NCI-H1092 (cell line): ENCODE data around the gene ZNHIT2.

ENCODE experiments used
- DNase-seq: peaks from one replicate; lab custom pipeline; 2025; lab: John Stamatoyannopoulos, UW

The ZNHIT2 gene

DNA sequence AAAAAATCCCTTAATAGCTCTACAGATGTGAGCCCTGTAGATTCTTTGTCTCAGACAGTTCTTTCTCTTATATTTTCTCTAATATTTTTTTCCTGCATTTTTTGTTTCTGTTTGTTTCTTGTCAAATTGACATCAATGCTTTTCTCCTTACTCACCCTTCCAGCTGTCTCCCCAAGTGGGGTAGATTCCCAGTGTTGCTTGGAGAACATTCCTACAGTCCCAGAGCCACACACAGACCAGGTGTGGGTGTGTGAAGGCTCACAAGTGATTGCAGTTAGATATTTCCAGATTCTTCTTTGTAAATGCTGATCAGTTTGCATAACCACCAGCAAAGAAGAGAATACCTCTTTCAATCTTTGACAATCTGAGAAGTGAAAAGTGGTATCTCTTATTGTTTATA lies 14.0 kb downstream of the ZNHIT2 start:
- DNase-seq, result no peak

DNA sequence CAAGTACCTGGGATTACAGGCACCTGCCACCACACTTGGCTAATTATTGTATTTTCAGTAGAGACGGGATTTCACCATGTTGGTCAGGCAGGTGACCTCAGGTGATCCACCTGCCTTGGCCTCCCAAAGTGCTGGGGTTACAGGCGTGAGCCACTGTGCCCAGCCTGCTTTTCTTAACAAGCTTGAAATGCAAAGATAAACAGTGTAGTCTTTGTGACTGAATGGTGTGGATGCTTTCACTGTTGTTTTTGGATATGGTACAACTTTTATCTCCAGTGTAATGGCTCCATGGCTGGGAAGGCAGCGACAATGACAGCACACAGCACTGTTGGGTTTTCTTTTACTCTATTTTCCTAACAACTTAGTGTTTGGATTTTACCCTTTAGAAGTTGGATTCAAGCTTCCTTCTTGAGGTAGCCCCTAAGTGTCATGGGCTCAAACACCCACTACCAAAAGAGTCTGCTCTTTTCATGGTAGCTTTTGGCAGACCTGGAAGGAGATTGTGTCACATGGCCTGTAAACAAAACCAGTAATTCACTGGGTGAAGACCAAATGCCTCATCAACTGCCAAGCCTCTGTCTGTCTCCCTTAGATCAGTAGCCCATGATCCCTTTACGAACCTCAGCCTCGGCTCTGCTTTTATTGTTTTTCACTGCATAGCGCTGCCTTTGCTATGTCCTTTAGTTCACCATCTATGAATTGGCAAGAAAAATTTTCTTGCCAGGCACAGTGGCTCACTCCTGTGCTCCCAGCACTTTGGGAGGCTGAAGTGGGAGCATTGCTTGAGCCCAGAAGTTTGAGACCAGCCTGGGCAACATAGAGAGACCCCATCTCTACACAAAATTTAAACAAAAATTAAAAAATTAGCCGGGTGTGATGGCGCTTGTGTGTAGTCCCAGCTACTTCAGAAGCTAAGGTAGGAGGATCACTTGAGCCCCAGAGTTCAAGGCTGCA lies 15.1 kb downstream of the ZNHIT2 start:
- peak; percentile 69 for DNase-seq

- DNase-seq, result no peak
Measured at GRCh38 chr11:65100674-65101350, 16.7 kb downstream of the ZNHIT2 start.

DNA sequence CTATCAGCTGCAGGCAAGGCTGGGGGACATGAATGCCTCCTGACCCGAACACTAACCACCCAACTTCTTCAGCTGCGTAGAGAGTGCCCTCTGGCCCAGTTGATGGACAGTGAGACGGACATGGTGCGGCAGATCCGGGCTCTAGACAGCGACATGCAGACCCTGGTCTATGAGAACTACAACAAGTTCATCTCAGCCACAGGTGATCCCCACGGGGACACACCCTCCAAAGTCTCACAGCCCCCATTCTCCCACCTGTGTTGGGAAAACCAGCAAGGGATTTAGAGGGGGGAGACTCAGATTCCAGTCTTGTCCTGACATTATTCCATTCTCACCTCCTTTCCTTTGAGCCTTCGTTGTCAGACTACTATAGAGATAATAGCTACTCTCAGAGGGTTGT lies 20.6 kb downstream of the ZNHIT2 start:
- DNase-seq, result no peak

DNA sequence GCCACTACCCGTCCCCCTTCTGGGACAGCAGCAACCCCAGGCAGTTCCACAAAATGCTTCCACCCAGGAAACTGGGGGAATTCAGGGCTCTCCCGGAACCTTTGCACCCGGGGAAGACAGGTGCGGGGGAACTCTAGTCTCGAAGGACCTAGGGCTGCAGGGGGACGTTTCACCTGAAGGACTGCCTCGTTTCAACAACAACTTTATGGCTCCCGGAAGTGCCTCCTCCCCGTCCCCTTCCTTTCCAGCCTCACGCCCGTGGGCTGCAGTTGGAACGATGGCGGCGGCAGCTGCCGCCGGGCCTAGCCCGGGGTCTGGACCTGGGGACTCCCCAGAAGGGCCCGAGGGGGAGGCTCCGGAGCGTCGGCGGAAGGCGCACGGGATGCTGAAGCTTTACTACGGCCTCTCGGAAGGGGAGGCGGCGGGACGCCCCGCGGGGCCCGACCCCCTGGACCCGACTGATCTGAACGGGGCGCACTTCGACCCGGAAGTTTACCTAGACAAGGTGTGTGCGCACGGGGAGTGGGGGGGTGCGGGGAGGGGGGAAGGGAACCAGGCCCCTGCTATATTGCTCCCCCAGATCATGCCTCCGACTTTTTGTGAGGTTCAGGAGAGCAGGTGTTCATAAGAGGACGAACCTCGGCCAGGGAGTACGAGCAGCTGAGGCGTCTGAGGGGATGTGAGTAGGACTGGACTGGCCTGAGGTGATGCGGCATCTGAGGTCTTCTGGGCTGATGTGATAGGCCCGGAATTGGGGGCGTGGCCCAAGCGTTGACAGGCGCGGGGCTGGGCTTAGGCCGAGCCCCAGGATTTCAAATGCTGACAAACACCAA lies 21.3 kb downstream of the ZNHIT2 start, which contains the start of gene VPS51:
TSS of gene VPS51 (plus strand) at position 241 of the 833 bp plus-strand sequence. CDS start at position 278, 37 bp downstream.
- DNase-seq, result peak; percentile 92

GRCh38 chr11:65095427-65095826 lies 22.1 kb downstream of the ZNHIT2 start:
- DNase-seq, result no peak

GRCh38 chr11:65090628-65091027 lies 26.9 kb downstream of the ZNHIT2 start:
- DNase-seq, result no peak

DNA sequence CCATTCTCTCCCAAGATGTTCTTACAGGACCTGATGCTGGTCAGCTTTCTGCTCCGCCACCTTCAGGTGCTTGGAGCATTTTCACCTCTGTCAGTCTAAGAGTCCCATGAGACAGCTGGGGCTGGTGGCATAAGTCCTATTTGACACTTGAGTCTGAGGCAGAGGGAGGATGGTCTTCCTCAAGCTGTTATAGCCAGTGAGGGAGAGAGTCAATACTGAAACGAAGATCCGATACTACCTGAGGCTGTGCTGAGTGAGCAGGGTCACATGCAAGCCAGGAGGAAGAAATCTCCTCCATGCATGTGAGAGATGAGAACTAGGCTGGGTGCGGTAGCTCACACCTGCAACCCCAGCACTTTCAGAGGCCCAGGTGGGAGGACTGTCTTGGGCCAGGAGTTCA lies 27.9 kb downstream of the ZNHIT2 start:
- no peak for DNase-seq

DNA sequence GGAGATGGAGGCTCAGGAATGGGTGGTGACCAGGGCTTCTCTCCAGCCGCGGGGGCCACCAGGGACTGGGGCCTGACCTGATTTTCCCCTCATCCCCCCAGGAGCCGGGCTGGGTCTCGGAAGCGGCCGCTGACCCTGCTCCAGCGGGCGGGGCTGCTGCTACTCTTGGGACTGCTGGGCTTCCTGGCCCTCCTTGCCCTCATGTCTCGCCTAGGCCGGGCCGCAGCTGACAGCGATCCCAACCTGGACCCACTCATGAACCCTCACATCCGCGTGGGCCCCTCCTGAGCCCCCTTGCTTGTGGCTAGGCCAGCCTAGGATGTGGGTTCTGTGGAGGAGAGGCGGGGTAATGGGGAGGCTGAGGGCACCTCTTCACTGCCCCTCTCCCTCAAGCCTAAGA lies 29.7 kb downstream of the ZNHIT2 start:
- no peak for DNase-seq

DNA sequence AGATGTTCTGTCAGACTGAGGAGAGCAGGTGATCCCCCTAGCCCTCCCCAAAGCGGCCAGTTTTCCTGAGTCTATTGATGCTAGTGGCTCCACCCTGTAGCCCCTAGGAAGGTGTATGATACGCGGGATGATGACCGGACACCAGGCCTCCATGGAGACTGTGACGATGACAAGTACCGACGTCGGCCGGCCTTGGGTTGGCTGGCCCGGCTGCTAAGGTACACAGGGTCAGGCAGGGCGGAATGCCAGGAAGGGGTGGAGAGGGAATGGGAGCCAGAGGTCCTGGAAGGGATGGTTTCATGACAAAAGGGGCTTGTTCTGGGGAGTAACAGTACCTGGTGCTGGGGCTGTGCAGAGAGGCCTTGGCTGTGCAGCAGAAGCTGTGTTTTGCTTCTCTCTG lies 30.3 kb downstream of the ZNHIT2 start:
- no peak for DNase-seq

GRCh38 chr11:65086809-65087208 lies 30.7 kb downstream of the ZNHIT2 start:
- DNase-seq, result no peak

GRCh38 chr11:65085446-65085845 lies 32.1 kb downstream of the ZNHIT2 start:
- no peak for DNase-seq

DNA sequence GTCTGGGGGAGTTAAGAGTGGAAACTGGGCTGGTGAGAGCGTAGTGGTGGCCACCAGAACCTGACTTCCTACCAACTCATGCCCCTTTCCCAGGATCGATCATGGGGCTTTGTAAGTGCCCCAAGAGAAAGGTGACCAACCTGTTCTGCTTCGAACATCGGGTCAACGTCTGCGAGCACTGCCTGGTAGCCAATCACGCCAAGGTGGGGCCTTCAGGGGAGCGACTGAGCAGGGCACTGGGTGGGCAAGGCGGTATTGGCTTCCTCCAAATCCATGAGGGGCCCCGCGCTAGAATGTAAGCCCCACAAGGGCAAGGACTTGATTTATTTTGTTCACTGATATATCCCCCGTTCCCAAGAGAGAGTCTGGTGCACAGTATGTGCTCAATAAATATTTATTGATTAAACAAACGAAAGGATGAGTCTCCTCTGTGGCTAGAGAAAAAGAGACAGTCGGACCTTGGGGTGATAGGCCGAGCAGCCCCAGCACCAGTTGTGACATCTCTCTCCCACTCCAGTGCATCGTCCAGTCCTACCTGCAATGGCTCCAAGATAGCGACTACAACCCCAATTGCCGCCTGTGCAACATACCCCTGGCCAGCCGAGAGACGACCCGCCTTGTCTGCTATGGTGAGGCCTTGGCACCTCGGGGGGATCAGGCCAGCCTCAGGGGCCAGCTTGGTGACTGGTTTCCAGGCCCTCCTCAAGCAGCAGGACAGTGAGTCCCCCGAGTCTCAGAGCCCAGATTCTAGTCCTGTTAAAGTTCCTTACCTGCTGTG lies 32.7 kb downstream of the ZNHIT2 start:
- DNase-seq, result no peak

DNA sequence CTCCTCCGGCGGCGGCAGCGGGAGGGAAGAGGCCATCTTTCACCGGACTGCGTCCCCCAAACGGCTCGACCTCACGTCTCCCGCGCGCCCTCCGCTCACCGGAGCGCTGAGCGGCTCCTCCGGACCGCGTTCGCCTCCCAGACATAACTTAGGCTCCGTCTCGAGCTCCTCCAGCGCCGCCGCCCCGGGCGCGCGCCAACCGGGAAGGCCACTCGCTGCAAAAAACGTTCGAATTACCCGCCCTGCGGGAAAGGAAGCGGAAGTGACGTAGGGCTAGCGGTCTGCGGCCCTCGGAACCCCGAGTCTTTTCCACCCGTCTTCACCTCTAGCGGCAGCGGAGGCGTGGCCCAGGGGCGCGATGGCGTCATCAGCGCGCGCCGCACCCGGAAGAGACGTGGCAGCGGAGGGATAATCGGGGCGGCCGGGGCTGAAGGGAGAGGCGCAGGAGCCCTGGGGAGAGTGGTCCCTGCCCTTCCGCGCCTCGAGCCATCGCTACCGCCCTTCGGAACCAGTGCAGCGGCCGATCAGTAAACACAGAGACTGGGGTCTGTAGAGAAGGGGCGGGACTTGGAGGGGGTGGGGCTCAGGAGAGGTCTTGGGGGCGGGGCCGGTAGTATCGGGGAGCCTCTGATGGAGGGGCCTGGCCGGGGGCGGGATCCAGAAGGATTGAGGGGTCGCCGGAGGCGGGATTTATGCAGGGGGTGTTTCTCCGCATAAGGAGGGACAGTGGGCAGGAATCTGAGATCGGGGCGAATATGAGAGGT lies 33.5 kb downstream of the ZNHIT2 start, which contains the start of the genes CDCA5 and ZFPL1:
TSS of gene CDCA5 (minus strand) at position 207 of the 764 bp plus-strand sequence. CDS start at position 145, 62 bp downstream.
TSS of gene ZFPL1 (plus strand) at position 389 of the 764 bp plus-strand sequence. CDS start 477 bp downstream, outside the sequence.
- DNase-seq, result peak; percentile 97

GRCh38 chr11:65083134-65083833 lies 34.2 kb downstream of the ZNHIT2 start:
- DNase-seq, result no peak

DNA sequence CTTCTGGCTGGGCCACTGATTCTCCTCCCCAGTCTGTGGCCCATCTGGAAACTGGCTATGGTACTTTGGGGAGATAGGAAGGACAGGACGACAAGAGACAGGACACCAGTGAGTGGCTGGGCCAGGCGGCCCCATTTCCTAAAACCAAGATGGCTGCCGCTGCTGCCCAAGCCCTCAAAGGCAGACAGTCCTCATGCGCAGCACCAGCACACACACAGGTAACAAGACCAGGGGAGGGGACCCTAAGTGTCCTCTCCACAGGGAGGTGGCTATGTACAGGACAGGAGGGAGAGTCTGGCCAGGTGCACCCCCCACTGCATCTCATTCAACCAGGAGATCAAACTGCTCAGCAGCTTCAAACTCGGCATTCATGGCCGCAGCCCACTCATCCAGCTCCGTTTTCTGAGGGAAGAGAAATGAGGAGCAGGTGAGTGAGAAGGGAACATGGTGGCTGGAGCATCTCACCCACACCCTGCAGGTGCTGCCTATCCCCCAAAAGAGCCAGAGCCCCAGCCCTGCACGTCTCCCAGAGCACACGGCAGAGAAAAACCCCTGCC lies 38.6 kb downstream of the ZNHIT2 start:
- DNase-seq, result no peak

GRCh38 chr11:65078151-65078550 lies 39.4 kb downstream of the ZNHIT2 start:
- DNase-seq, result peak; percentile 9

DNA sequence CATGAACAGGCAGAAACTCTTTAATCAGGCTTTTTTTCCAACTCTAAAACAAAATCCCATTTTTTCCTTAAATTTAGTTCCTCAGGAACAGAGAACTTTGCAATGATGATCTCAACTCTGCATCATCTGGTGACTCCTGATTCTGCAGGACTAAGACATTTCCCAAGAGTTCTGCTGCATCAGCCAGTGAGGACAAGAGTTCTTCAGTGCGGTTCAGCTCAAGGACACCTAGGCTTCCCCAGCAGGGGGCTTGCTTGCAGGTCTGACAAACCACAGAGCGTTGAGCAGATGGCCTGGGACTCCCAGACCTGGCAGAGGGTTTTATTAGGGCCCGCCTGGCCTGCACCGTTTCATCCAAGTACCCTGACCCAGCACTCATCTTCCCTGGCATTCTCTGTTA lies 40.0 kb downstream of the ZNHIT2 start:
- no peak for DNase-seq

DNA sequence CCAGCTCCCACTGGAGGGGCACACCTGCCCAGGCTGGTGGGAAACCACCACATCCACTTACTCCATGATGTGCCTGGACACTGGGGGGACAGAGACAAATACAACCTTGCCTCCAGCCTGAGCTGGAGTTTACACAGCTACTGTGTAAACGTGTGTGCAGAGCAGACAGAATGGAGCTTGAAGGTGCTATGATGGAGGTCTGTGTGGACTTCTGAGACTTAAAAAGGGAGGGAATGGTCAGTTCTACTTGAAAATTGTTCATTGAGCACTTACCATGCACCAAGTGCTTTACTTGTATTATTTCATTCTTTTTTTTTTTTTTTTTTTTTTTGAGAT lies 44.9 kb downstream of the ZNHIT2 start:
- no peak for DNase-seq
